Mesenchymal stem cell (in vitro differentiated cells and primary cell): ENCODE data around the gene SPDYE4.
A peak's percentile ranks its signal among the peaks of the same experiment; 100 is the strongest.

Experiments
- DNase-seq: peaks from one replicate; pipeline ENCODE4 v3.0.0-alpha.2; 2013
- H2AFZ ChIP-seq: one replicate; pipeline ENCODE4 v1.6.1; 2013; ENCODE audit warnings: low read depth, mild to moderate bottlenecking, control low read depth, inconsistent platforms, low read length, moderate library complexity
- H2AK5ac ChIP-seq: 2 replicates; pipeline ENCODE4 v1.6.1; 2013; ENCODE audit warnings: low read length, moderate library complexity, mild to moderate bottlenecking, inconsistent platforms; ENCODE audit not compliant: severe bottlenecking
- H2BK120ac ChIP-seq: one replicate; pipeline ENCODE4 v1.6.1; 2013; ENCODE audit warnings: low read depth, mild to moderate bottlenecking, inconsistent platforms, low read length, moderate library complexity
- H2BK12ac ChIP-seq, 2 experiments: one replicate each; pipeline ENCODE4 v1.6.1; 2013; ENCODE audit warnings: inconsistent platforms in 2 of 2, low read length in 2 of 2, mild to moderate bottlenecking in 2 of 2, moderate library complexity in 2 of 2, control low read depth in 1 of 2
- H2BK15ac ChIP-seq: one replicate; pipeline ENCODE4 v1.6.1; 2013; ENCODE audit warnings: mild to moderate bottlenecking, low read depth, inconsistent platforms; ENCODE audit not compliant: poor library complexity, severe bottlenecking
- H2BK5ac ChIP-seq: 2 replicates; pipeline ENCODE4 v1.6.1; 2013; ENCODE audit warnings: low read depth, mild to moderate bottlenecking, low read length, control low read depth, inconsistent platforms; ENCODE audit not compliant: poor library complexity, severe bottlenecking
- H3K14ac ChIP-seq, 2 experiments: one replicate each; pipeline ENCODE4 v1.6.1; 2013; ENCODE audit warnings: inconsistent platforms in 2 of 2, low read length in 2 of 2, control low read depth in 1 of 2, mild to moderate bottlenecking in 1 of 2, moderate library complexity in 1 of 2
- H3K18ac ChIP-seq, 2 experiments: one replicate each; pipeline ENCODE4 v1.6.1; 2013; ENCODE audit warnings: inconsistent platforms in 2 of 2, low read length in 2 of 2, control low read depth in 1 of 2, low read depth in 1 of 2, mild to moderate bottlenecking in 1 of 2
- H3K23ac ChIP-seq, 2 experiments: one replicate each; pipeline ENCODE4 v1.6.1; 2013; ENCODE audit warnings: inconsistent platforms in 2 of 2, low read length in 2 of 2, mild to moderate bottlenecking in 2 of 2, moderate library complexity in 2 of 2, control low read depth in 1 of 2
- H3K27ac ChIP-seq: 2 replicates; pipeline ENCODE4 v1.5.1; 2013; ENCODE audit warnings: mild to moderate bottlenecking, moderate library complexity, low read length, control low read depth, inconsistent platforms; ENCODE audit not compliant: poor library complexity, severe bottlenecking
- H3K27me3 ChIP-seq, 2 experiments: 2 replicates each; pipeline versions ENCODE4 v1.6.1 to v1.7.0; 2013; ENCODE audit warnings: low read length in 2 of 2, mild to moderate bottlenecking in 2 of 2, moderate library complexity in 2 of 2, control low read depth in 1 of 2, inconsistent platforms in 1 of 2; ENCODE audit not compliant: control insufficient read depth in 1 of 2, insufficient read depth in 1 of 2
- H3K36me3 ChIP-seq, 2 experiments: 2 replicates each; pipeline versions ENCODE4 v1.6.1 to v1.7.0; 2013; ENCODE audit warnings: low read length in 2 of 2, control low read depth in 1 of 2, inconsistent platforms in 1 of 2, low read depth in 1 of 2, mild to moderate bottlenecking in 1 of 2; ENCODE audit not compliant: insufficient read depth in 2 of 2, control insufficient read depth in 1 of 2
- H3K4ac ChIP-seq, 2 experiments: one replicate each; pipeline ENCODE4 v1.6.1; 2013; ENCODE audit warnings: inconsistent platforms in 2 of 2, low read length in 2 of 2, mild to moderate bottlenecking in 2 of 2, moderate library complexity in 2 of 2, control low read depth in 1 of 2, low read depth in 1 of 2
- H3K4me1 ChIP-seq: 2 replicates; pipeline ENCODE4 v1.6.1; 2013; ENCODE audit warnings: low read depth, low read length, control low read depth; ENCODE audit not compliant: control insufficient read depth, insufficient read depth
- H3K4me2 ChIP-seq: 2 replicates; pipeline ENCODE4 v1.6.1; 2013; ENCODE audit warnings: low read length, mild to moderate bottlenecking, inconsistent platforms; ENCODE audit not compliant: poor library complexity, severe bottlenecking
- H3K4me3 ChIP-seq, 2 experiments: 2 replicates each; pipeline versions ENCODE4 v1.5.1 to v1.7.0; 2013; ENCODE audit warnings: low read length in 2 of 2, mild to moderate bottlenecking in 2 of 2, control low read depth in 1 of 2, low read depth in 1 of 2; ENCODE audit not compliant: insufficient read depth in 1 of 2
- H3K79me1 ChIP-seq: replicated peaks from 2 replicates; pipeline ENCODE4 v1.6.1; 2013; ENCODE audit warnings: mild to moderate bottlenecking, control low read depth, low read length, inconsistent platforms; ENCODE audit not compliant: poor library complexity, severe bottlenecking
- H3K9ac ChIP-seq: 2 replicates; pipeline ENCODE4 v1.7.0; 2013; ENCODE audit warnings: mild to moderate bottlenecking, low read length, moderate library complexity
- H3K9me3 ChIP-seq: 2 replicates; pipeline ENCODE4 v1.7.0; 2013; ENCODE audit warnings: mild to moderate bottlenecking, low read length; ENCODE audit not compliant: control insufficient read depth
- H4K8ac ChIP-seq: one replicate; pipeline ENCODE4 v1.6.1; 2013; ENCODE audit warnings: inconsistent platforms, mild to moderate bottlenecking, low read length, moderate library complexity
- H4K91ac ChIP-seq: one replicate; pipeline ENCODE4 v1.6.1; 2013; ENCODE audit warnings: mild to moderate bottlenecking, low read length, inconsistent platforms
- WGBS: methylation state at CpG from one replicate; pipeline ENCODE4 v1.1.7; 2013; ENCODE audit warnings: mixed read lengths; 5-methylcytosine and 5-hydroxymethylcytosine counted together

Gene SPDYE4

DNA sequence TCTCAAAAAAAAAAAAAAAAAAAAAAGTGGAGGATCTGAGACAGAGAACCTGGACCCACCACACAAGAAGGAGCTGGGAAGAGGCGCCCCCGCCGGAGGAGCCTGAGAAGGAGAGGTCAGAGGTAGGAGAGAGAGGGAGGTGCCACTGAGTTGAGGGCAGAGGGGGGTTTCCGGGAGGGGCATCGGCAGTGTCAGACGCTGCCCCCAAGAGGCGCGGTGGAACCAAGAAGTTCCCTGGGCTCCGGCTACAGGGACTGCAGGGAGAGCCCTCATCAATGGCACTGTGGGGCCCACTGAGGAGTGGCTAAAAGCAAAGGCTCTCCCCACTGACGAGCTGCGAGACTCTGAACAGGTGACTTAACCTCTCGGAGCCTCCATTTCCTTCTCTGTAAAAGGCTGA, 17.9 kb downstream of the SPDYE4 start:
- Histone ChIP-seq H3K23ac (no peak overlapping the region), H3K4me1 (no peaks in the 10 kb centered on the region), H2BK15ac (no peak overlapping the region), H4K91ac (no peak overlapping the region), H3K36me3 (no peaks in the 10 kb centered on the region), H3K79me1 (no peaks in the 10 kb centered on the region), H3K4ac (no peak overlapping the region), H2BK5ac (no peak overlapping the region), H2AFZ (no peak overlapping the region), H2BK12ac (no peak overlapping the region), H3K14ac (no peak overlapping the region), H3K4me2 (no peak overlapping the region), H3K27ac (no peak overlapping the region), H3K4me3 (no peak overlapping the region), H2AK5ac (no peak overlapping the region), H2BK120ac (no peak overlapping the region), H3K9me3 (no peaks in the 10 kb centered on the region), H4K8ac (no peak overlapping the region), H3K18ac (no peak overlapping the region), H3K27me3 (peaks cover 16 to 39% of the 10 kb centered on the region in 2 experiments), H3K9ac (no peak overlapping the region)
- DNase-seq: no peak
- 77% methylated on average over 12 of the region's 12 CpGs for WGBS

- H2BK120ac ChIP-seq: no peak overlapping the region
- H3K9ac ChIP-seq: no peak overlapping the region
- H2BK15ac ChIP-seq: no peak overlapping the region
- H3K4me3 ChIP-seq: no peak overlapping the region
- H3K14ac ChIP-seq: no peak overlapping the region
- H3K27me3 ChIP-seq: peaks cover 16 to 40% of the 10 kb centered on the region in 2 experiments
- H3K18ac ChIP-seq: peak overlapping the region in 1 of 2 experiments; percentile 4
- H2BK5ac ChIP-seq: no peak overlapping the region
- H3K27ac ChIP-seq: no peak overlapping the region
- no peak for DNase-seq
- H2AFZ ChIP-seq: peak overlapping the region; percentile 29
- 4% methylated on average over 7 of the region's 8 CpGs for WGBS
- no peak overlapping the region for H3K4ac ChIP-seq
- H2BK12ac ChIP-seq: no peak overlapping the region
- no peak overlapping the region for H3K23ac ChIP-seq
- no peaks in the 10 kb centered on the region for H3K9me3 ChIP-seq
- H2AK5ac ChIP-seq: no peak overlapping the region
- H4K8ac ChIP-seq: no peak overlapping the region
- no peaks in the 10 kb centered on the region for H3K36me3 ChIP-seq
- H4K91ac ChIP-seq: no peak overlapping the region
- no peaks in the 10 kb centered on the region for H3K4me1 ChIP-seq
- H3K4me2 ChIP-seq: no peak overlapping the region
- H3K79me1 ChIP-seq: no peaks in the 10 kb centered on the region
These were observed 19.2 kb downstream of the SPDYE4 start for GRCh38 chr17:8739097-8739496.

DNA sequence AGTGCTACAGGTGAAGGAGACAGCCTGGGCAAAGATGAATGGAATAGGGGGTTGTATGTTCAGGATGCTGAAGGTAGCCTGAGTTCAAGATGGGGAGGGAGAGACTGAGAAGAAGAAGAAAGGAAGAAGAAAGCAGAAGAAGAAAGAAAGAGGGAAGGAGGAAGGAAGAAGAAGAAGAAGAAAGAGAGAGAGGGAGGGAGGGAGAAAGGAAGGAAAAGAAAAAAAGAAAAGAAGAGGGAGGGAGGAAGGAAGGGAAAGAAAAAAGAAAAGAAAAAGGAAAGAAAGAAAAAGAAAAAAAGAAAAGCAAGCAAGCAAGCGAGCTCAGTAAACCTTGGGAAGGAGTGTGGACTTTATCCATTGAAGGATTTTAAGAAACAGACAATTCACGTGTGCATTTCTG, 21.6 kb downstream of the SPDYE4 start:
- Histone ChIP-seq H2BK15ac (no peak overlapping the region), H3K18ac (no peak overlapping the region), H4K91ac (no peak overlapping the region), H4K8ac (no peak overlapping the region), H3K4me2 (no peak overlapping the region), H3K9ac (no peak overlapping the region), H3K4me3 (no peak overlapping the region), H3K23ac (no peak overlapping the region), H3K27ac (no peak overlapping the region), H3K36me3 (no peaks in the 10 kb centered on the region), H2AK5ac (no peak overlapping the region), H3K4ac (no peak overlapping the region), H2BK120ac (no peak overlapping the region), H3K9me3 (no peaks in the 10 kb centered on the region), H3K79me1 (no peaks in the 10 kb centered on the region), H2BK5ac (no peak overlapping the region), H3K14ac (no peak overlapping the region), H3K4me1 (no peaks in the 10 kb centered on the region), H3K27me3 (peaks cover 16 to 28% of the 10 kb centered on the region in 2 experiments), H2BK12ac (no peak overlapping the region), H2AFZ (no peak overlapping the region)
- 55% methylated on average over 2 of the region's 2 CpGs for WGBS
- DNase-seq: no peak

GRCh38 chr17:8736362-8736761, 22.0 kb downstream of the SPDYE4 start:
- no peak overlapping the region for H2AFZ ChIP-seq
- H3K4me2 ChIP-seq: no peak overlapping the region
- H3K27ac ChIP-seq: no peak overlapping the region
- no peaks in the 10 kb centered on the region for H3K9me3 ChIP-seq
- no peak overlapping the region for H2AK5ac ChIP-seq
- no peak overlapping the region for H3K4ac ChIP-seq
- no peak overlapping the region for H2BK12ac ChIP-seq
- no peaks in the 10 kb centered on the region for H3K79me1 ChIP-seq
- no peak overlapping the region for H2BK120ac ChIP-seq
- H4K8ac ChIP-seq: no peak overlapping the region
- WGBS: 73% methylated on average over 6 of the region's 6 CpGs
- no peak overlapping the region for H3K4me3 ChIP-seq
- H3K18ac ChIP-seq: no peak overlapping the region
- H2BK5ac ChIP-seq: no peak overlapping the region
- H3K36me3 ChIP-seq: no peaks in the 10 kb centered on the region
- no peak overlapping the region for H4K91ac ChIP-seq
- no peak overlapping the region for H3K14ac ChIP-seq
- no peak overlapping the region for H3K23ac ChIP-seq
- no peak for DNase-seq
- no peak overlapping the region for H2BK15ac ChIP-seq
- H3K4me1 ChIP-seq: no peaks in the 10 kb centered on the region
- no peak overlapping the region for H3K9ac ChIP-seq
- H3K27me3 ChIP-seq: peaks cover 16 to 27% of the 10 kb centered on the region in 2 experiments
